K562 (cell line): ENCODE data around the gene MLC1. TPM values are rescaled to one million over a fixed set of nuclear protein-coding genes. Genes with fewer than 3 reads are reported as not detected.

Experiments
- CHD2 ChIP-seq: IDR thresholded peaks from 2 replicates; pipeline ENCODE4 v1.6.1; 2011; ENCODE audit warnings: low read depth, low read length
- CREB1 ChIP-seq, 2 experiments: sonication (generic) in 1 of 2; formaldehyde crosslinking in 1 of 2; IDR thresholded peaks; 2 replicates each; pipeline versions ENCODE4 v1.6.1 to v1.8.0; 2012 to 2022; ENCODE audit warnings: inconsistent platforms in 1 of 2, mild to moderate bottlenecking in 1 of 2, missing genetic modification reagents in 1 of 2, moderate library complexity in 1 of 2
- E2F6 ChIP-seq, 2 experiments: IDR thresholded peaks; 2 replicates each; pipeline ENCODE4 v1.6.1; 2011; ENCODE audit warnings: borderline replicate concordance in 1 of 2, control low read depth in 1 of 2, low read depth in 1 of 2, low read length in 1 of 2, mild to moderate bottlenecking in 1 of 2, mixed read lengths in 1 of 2, moderate library complexity in 1 of 2; ENCODE audit not compliant: insufficient read depth in 1 of 2, insufficient read length in 1 of 2, poor library complexity in 1 of 2, severe bottlenecking in 1 of 2; ENCODE audit errors: extremely low read depth in 1 of 2
- HNRNPK ChIP-seq: fragments of 200-400 bp; formaldehyde crosslinking; IDR thresholded peaks from one replicate; pipeline ENCODE4 v1.6.1; 2018; ENCODE audit warnings: mild to moderate bottlenecking, low read depth, low read length; ENCODE audit not compliant: poor library complexity, severe bottlenecking
- ILK ChIP-seq: fragments of 450-650 bp; IDR thresholded peaks from 2 replicates; pipeline ENCODE4 v1.6.1; 2016; ENCODE audit warnings: missing genetic modification characterization, low read depth, mild to moderate bottlenecking, missing compliant biosample characterization, moderate library complexity, borderline replicate concordance
- IRF1 ChIP-seq: sonication (generic); formaldehyde crosslinking; IDR thresholded peaks from 2 replicates; pipeline ENCODE4 v1.8.0; 2022; ENCODE audit warnings: missing genetic modification reagents, mild to moderate bottlenecking, borderline replicate concordance
- KAT7 ChIP-seq: sonication (generic); formaldehyde crosslinking; IDR thresholded peaks from 2 replicates; pipeline ENCODE4 v1.8.0; 2022; ENCODE audit warnings: missing genetic modification reagents, mild to moderate bottlenecking, borderline replicate concordance
- MBD1 ChIP-seq: fragments of 250-450 bp; sonication (Bioruptor Pico); IDR thresholded peaks from 2 replicates; pipeline ENCODE4 v1.8.0; 2022; ENCODE audit warnings: inconsistent platforms
- NFYB ChIP-seq: IDR thresholded peaks from 2 replicates; pipeline ENCODE4 v1.6.1; 2011; ENCODE audit warnings: mild to moderate bottlenecking, moderate library complexity; ENCODE audit not compliant: insufficient read length; ENCODE audit errors: extremely low read depth
- RBFOX2 ChIP-seq: fragments of 200-400 bp; formaldehyde crosslinking; IDR thresholded peaks from 2 replicates; pipeline ENCODE4 v1.6.1; 2017; ENCODE audit warnings: low read depth, mild to moderate bottlenecking, low read length, moderate library complexity
- SAP30 ChIP-seq: fragments of 200-600 bp; sonication (generic); IDR thresholded peaks from 2 replicates; pipeline ENCODE4 v1.6.1; 2012; ENCODE audit warnings: borderline replicate concordance, low read depth, mild to moderate bottlenecking, moderate library complexity, low read length, control low read depth, inconsistent platforms; ENCODE audit not compliant: insufficient read depth, poor library complexity, severe bottlenecking
- SMC3 ChIP-seq: conservative IDR thresholded peaks from 2 replicates; pipeline ENCODE4 v1.6.1; 2011; ENCODE audit warnings: low read depth, low read length, improper control_type of control experiment; ENCODE audit not compliant: insufficient read depth
- SP1 ChIP-seq: sonication (generic); formaldehyde crosslinking; IDR thresholded peaks from 2 replicates; pipeline ENCODE4 v1.8.1; 2022; ENCODE audit warnings: mild to moderate bottlenecking, missing genetic modification reagents
- TARDBP ChIP-seq: fragments of 450-650 bp; IDR thresholded peaks from 2 replicates; pipeline ENCODE4 v1.6.1; 2016
- ZBTB49 ChIP-seq: sonication (generic); formaldehyde crosslinking; IDR thresholded peaks from 2 replicates; pipeline ENCODE4 v1.8.0; 2022; ENCODE audit warnings: missing genetic modification reagents, mild to moderate bottlenecking, borderline replicate concordance
- ZNF146 ChIP-seq: IDR thresholded peaks from one replicate; pipeline ENCODE4 v1.6.1; 2018; ENCODE audit warnings: missing compliant biosample characterization; ENCODE audit not compliant: unreplicated experiment
- ZNF274 ChIP-seq: IDR thresholded peaks from 2 replicates; pipeline ENCODE4 v1.6.1; 2011; ENCODE audit warnings: low read depth, mild to moderate bottlenecking, low read length, moderate library complexity, borderline replicate concordance
- ZNF395 ChIP-seq: fragments of 200-800 bp; sonication (Bioruptor generic); IDR thresholded peaks from 2 replicates; pipeline ENCODE4 v1.6.1; 2017; ENCODE audit warnings: missing genetic modification characterization, missing compliant biosample characterization
- polyA plus RNA-seq, 8 experiments: library from polyadenylated mRNA; depleted of rRNA in 4 of 8; stranded (reverse) in 5 of 8; unstranded in 3 of 8; fragments of >200 nt; fragmentation: Nextera tagmentation in 2 of 8; fragmentation: Illumina TruSeq in 1 of 8; extraction: Ambion mirVana in 2 of 8; extraction: Trizol in 1 of 8; gene quantifications; 2 replicates each; pipeline versions ENCODE4 v1.2.1 to v1.2.3, GENCODE V29; 2011 to 2014; ENCODE audit warnings: inconsistent platforms in 1 of 8, missing spikeins in 1 of 8
- total RNA-seq, 7 experiments: library from RNA; depleted of rRNA in 6 of 7; stranded (reverse); fragments of >200 nt in 6 of 7; fragmentation: Illumina TruSeq in 2 of 7; extraction: Trizol in 2 of 7; gene quantifications; 2 replicates each; pipeline versions ENCODE4 v1.2.1 to v1.2.3, GENCODE V29; 2011 to 2021; ENCODE audit warnings: low replicate concordance in 1 of 7

The MLC1 gene
- total and polyA plus RNA-seq, 9 of the 15 experiments (the other 6 are each of a cell fraction or from before 2014, with no cell fraction given): 0.06 to 0.98 (median 0.39) TPM

GRCh38 chr22:50118557-50119168, 33.4 kb upstream of the MLC1 start (continued):
- TF ChIP-seq CREB1 (IDR thresholded peaks at IDR 0.05) (peak; percentile 94), CREB1 (CRISPR knock-in tag; IDR thresholded peaks at IDR 0.05) (peak; percentile 94), NFYB (no peak), ILK (no peak), SAP30 (no peak), SP1 (CRISPR knock-in tag) (peak; percentile 35; the same call in 1 of the 2 replicates), TARDBP (peak; percentile 76; the same call in 1 of the 2 replicates), ZNF395 (CRISPR knock-in tag) (no peak), RBFOX2 (0 out of 2 replicates have a peak, but pooled peaks have one; percentile 35), ZNF274 (no peak), ZBTB49 (CRISPR knock-in tag) (no peak), CHD2 (no peak), SMC3 (no peak), MBD1 (CRISPR knock-in tag) (no peak), ZNF146 (CRISPR knock-in tag) (no peak), E2F6 (IDR thresholded peaks at IDR 0.05; ENCODE audit: borderline replicate concordance in 1 of 2, extremely low read depth in 1 of 2, insufficient read depth in 1 of 2, insufficient read length in 1 of 2, low read depth in 1 of 2, low read length in 1 of 2, poor library complexity in 1 of 2, severe bottlenecking in 1 of 2) (peak; percentile 91 to 99), IRF1 (CRISPR knock-in tag) (no peak), HNRNPK (no peak), KAT7 (CRISPR knock-in tag) (no peak)
